HG03103 (cell line): ENCODE data around the gene HHLA2.

Experiments
- ATAC-seq: cut with Tn5 transposase; IDR thresholded peaks from one replicate; pipeline ENCODE4 v1.9.1; 2021; ENCODE audit warnings: low read depth; ENCODE audit not compliant: unreplicated experiment

Gene HHLA2

DNA sequence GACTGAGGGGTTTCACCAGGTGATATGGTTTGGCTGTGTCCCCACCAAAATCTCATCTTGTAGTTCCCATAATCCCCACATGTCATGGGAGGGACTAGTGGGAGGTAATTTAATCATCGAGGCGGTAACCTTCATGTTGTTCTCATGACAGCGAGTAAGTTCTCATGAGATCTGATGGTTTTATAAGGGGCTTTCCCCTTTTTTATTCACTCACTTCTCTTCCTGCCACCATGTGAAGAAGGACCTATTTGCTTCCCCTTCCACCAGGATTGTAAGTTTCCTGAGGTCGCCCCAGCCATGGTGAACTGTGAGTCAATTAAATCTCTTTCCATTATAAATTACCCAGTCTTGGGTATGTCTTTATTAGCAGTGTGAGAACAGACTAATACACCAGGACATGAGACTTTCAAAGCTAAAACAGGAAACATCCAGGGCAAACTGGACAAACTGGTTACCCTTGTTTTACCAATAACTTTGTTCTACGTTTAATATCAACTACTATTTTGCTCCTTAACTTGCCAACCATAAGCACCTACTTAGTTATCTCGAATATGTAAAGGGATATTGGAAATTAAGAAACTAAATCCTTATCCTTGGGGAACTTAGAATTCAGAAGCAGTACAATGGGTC lies 115.9 kb downstream of the HHLA2 start:
- ATAC-seq: no peak

DNA sequence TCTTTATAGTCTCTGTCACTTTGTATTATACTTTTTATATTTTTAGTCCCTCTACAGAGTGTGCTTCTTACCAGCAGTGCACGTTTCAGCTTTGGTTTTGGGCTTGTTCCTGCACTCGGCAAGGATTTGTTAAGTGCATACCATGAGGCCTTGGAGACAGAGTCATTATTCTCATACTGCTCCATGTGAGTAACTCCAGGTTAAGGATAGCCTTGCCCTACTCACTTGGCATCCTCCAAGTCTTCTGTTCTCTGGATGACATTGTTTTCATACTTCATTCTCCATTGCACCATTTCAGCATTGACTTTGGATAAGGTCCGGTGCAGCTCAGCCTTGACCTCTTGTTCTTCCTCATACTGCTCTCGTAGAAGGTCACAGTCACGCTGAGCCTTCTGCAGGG lies 117.7 kb downstream of the HHLA2 start:
- ATAC-seq: no peak

DNA sequence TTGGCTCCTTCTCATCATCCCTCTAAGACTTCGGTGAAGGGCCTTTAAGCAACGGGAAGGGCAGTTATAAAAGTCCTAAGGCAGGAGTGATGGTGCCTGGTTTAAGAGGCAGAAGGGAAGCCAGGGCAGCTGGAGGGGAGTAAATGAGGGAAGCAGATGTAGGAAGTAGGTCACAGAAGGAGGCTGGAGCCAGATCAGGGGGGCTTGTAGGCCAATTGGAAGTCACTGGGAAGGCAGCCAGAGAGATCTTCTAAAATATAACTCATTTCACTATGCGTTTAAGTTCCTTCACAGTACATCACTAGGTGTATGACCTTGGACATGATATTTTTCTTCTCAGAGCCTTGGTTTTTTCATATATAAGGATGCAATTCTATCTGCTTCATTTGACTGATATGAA lies 119.3 kb downstream of the HHLA2 start:
- no peak for ATAC-seq

GRCh38 chr3:108416111-108416869 lies 119.9 kb downstream of the HHLA2 start:
- no peak for ATAC-seq

DNA sequence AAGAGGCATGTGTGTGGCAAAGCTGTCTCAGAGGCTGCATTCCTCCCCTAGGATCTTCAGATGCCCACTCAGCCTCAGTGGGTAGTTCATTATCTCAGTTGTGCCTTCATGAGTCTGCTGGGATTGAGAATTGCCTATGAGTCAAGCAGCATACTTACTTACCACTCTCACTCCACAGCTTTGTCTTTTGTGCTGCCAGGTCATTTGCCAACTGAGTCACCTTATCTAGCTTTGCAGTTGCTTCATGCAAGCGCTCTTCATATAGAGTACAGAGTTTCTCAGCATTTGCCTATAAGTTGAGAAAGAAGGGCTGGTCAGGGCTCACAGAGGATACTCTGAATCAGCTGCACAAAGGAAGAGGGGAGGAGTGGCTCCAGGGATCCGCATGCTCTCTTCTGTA lies 124.6 kb downstream of the HHLA2 start:
- no peak for ATAC-seq
